ENCODE results near the gene DNASE2B. TPM values are rescaled to one million over a fixed set of nuclear protein-coding genes. Genes with fewer than 3 reads are reported as not detected.

Gene DNASE2B
- total RNA-seq, 1 donor from 2014 or later = not detected

DNA sequence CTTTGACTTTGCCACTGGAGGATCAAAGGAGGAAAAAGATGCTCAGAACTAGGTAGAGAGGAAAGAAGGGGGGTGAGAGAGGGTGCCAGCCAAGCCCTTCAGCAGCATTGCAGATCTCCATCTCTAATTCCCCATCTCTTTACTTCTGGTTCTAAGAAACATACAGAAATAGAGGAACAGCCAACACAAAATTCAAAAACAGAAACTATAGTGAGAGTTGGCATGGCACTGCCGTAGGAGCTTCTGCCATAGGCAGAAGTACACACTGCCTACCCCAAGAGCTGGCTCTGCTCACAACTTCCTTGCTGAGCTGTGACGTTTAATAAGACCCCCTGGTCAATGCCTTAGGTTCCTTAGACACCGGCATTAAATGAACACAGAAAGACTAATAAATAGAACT is 54.2 kb downstream of the DNASE2B start:
- H3K36me3 Mint-ChIP-seq = no peaks in the 10 kb centered on the region
- peaks cover 32% of the 10 kb centered on the region for H3K27me3 Mint-ChIP-seq (ENCODE audit: low read depth)
- peaks cover 10% of the 10 kb centered on the region for H3K9me3 Mint-ChIP-seq
- H3K27ac Mint-ChIP-seq = no peak overlapping the region
- no peaks in the 10 kb centered on the region for H3K4me1 Mint-ChIP-seq
- H3K4me3 Mint-ChIP-seq = no peak overlapping the region
- TF ChIP-seq, protein P1, sequence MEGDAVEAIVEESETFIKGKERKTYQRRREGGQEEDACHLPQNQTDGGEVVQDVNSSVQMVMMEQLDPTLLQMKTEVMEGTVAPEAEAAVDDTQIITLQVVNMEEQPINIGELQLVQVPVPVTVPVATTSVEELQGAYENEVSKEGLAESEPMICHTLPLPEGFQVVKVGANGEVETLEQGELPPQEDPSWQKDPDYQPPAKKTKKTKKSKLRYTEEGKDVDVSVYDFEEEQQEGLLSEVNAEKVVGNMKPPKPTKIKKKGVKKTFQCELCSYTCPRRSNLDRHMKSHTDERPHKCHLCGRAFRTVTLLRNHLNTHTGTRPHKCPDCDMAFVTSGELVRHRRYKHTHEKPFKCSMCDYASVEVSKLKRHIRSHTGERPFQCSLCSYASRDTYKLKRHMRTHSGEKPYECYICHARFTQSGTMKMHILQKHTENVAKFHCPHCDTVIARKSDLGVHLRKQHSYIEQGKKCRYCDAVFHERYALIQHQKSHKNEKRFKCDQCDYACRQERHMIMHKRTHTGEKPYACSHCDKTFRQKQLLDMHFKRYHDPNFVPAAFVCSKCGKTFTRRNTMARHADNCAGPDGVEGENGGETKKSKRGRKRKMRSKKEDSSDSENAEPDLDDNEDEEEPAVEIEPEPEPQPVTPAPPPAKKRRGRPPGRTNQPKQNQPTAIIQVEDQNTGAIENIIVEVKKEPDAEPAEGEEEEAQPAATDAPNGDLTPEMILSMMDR (IDR thresholded peaks at IDR 0.05; ENCODE audit: unreplicated experiment) = no peak
- DNase-seq (ENCODE audit: low spot score in 2 of 2, unreplicated experiment in 2 of 2) = no peak

DNA sequence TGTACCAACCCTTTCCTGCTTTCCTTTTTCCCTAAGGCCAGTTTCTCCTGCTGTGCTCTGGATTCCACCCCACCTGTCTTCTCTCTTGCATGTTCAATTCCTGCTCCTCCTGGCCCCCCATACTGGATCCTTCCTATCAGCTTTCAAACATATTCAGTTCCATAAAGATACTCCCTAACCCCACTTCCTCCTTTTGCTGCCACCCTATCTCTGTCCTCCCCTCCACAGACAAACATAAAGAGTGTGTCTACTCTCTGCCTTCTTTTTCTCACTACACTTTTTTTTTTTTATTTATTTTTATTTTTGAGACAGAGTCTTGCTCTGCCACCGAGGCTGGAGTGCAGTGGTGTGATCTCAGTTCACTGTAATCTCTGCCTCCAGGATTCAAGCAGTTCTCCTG is 63.8 kb downstream of the DNASE2B start:
- TF ChIP-seq, protein P1 (IDR thresholded peaks at IDR 0.05; ENCODE audit: unreplicated experiment) = no peak
- H3K4me1 Mint-ChIP-seq = no peaks in the 10 kb centered on the region
- H3K4me3 Mint-ChIP-seq = no peak overlapping the region
- H3K36me3 Mint-ChIP-seq = no peaks in the 10 kb centered on the region
- H3K27ac Mint-ChIP-seq = no peak overlapping the region
- no peak for DNase-seq (ENCODE audit: low spot score in 2 of 2, unreplicated experiment in 2 of 2)
- peaks cover 75% of the 10 kb centered on the region for H3K27me3 Mint-ChIP-seq (ENCODE audit: low read depth)
- H3K9me3 Mint-ChIP-seq = peaks cover 7% of the 10 kb centered on the region

Other genes starting within 250 kb of the DNASE2B start
- 3.6 to 4.5 TPM (median 3.9 TPM) in 3 replicates for gene SAMD13, start 96.8 kb upstream of the DNASE2B start, total RNA-seq
- 23.2 to 28.2 TPM (median 26.1 TPM) in 3 replicates for gene RPF1, start 80.8 kb downstream of the DNASE2B start, total RNA-seq
- 0.82 to 1.3 TPM (median 1.2 TPM) in 3 replicates for gene SPATA1, start 107.9 kb downstream of the DNASE2B start, total RNA-seq
- 93.7 to 95.5 TPM (median 95.0 TPM) in 3 replicates for gene GNG5, start 108.1 kb downstream of the DNASE2B start, total RNA-seq
- gene CTBS, start 176.0 kb downstream of the DNASE2B start, total RNA-seq = 11.0 to 11.4 TPM (median 11.1 TPM) in 3 replicates